H1 (cell line): ENCODE measurements around the gene HTR3C. TPM values are rescaled to one million over a fixed set of nuclear protein-coding genes. Genes with fewer than 3 reads are reported as not detected.

ENCODE experiments used
- CTCF ChIA-PET: fragments of 300-600 bp; sonication (Branson Sonifier 250); formaldehyde crosslinking; loops from one replicate; lab custom pipeline; 2021; ENCODE audit not compliant: partially characterized antibody; lab: Charles Lee
- POLR2A ChIA-PET: fragments of 300-600 bp; sonication (Branson Sonifier 250); formaldehyde crosslinking; loops from one replicate; lab custom pipeline; 2021; ENCODE audit warnings: inconsistent platforms; ENCODE audit not compliant: partially characterized antibody; lab: Charles Lee
- DNase-seq, 2 experiments: peaks; one replicate each; pipeline versions ENCODE4 v3.0.0 to v3.0.0-alpha.2; 2010 to 2022; ENCODE audit warnings: low spot score in 2 of 2, low read depth in 1 of 2, mixed read lengths in 1 of 2
- FAIRE-seq: peaks from 2 replicates; lab custom pipeline; 2011; peaks lifted over from hg19 to GRCh38; lab: Jason Lieb, UNC
- H2AFZ ChIP-seq: 2 replicates; pipeline ENCODE4 v1.8.1; 2012; ENCODE audit warnings: low read length, inconsistent platforms
- H2AK5ac ChIP-seq: 2 replicates; pipeline ENCODE4 v1.6.1; 2013; ENCODE audit warnings: low read depth, low read length
- H2BK120ac ChIP-seq: replicated peaks from 2 replicates; pipeline ENCODE3; 2013; ENCODE audit warnings: low read depth, low read length, inconsistent platforms
- H2BK12ac ChIP-seq: 2 replicates; pipeline ENCODE4 v1.6.1; 2013; ENCODE audit warnings: low read depth, low read length
- H2BK15ac ChIP-seq: 2 replicates; pipeline ENCODE4 v1.6.1; 2013; ENCODE audit warnings: low read length
- H2BK20ac ChIP-seq: 2 replicates; pipeline ENCODE4 v1.6.1; 2013; ENCODE audit warnings: low read length
- H2BK5ac ChIP-seq: 2 replicates; pipeline ENCODE4 v1.6.1; 2013; ENCODE audit warnings: low read depth, low read length
- H3K14ac ChIP-seq: 2 replicates; pipeline ENCODE4 v1.6.1; 2013; ENCODE audit warnings: inconsistent platforms; ENCODE audit not compliant: insufficient read length
- H3K18ac ChIP-seq: 2 replicates; pipeline ENCODE4 v1.6.1; 2013; ENCODE audit warnings: low read length; ENCODE audit errors: extremely low read depth
- H3K23ac ChIP-seq: 2 replicates; pipeline ENCODE4 v1.6.1; 2013; ENCODE audit warnings: inconsistent platforms; ENCODE audit not compliant: insufficient read length
- H3K23me2 ChIP-seq: 2 replicates; pipeline ENCODE4 v1.6.1; 2013; ENCODE audit warnings: low read depth, low read length
- H3K27ac ChIP-seq: 2 replicates; pipeline ENCODE4 v1.6.1; 2011; ENCODE audit warnings: low read depth, low read length, inconsistent platforms
- H3K27me3 ChIP-seq, 4 experiments: replicated peaks in 1 of 4; 1 replicate in 1 of 4; 2 replicates in 3 of 4; pipeline versions ENCODE4 v1.6.1 to v1.8.1; 2011 to 2013; ENCODE audit warnings: low read length in 3 of 4, mild to moderate bottlenecking in 3 of 4, inconsistent platforms in 2 of 4, mixed read lengths in 2 of 4, moderate library complexity in 1 of 4; ENCODE audit not compliant: control insufficient read depth in 3 of 4, insufficient read depth in 3 of 4; ENCODE audit errors: extremely low read depth in 1 of 4
- H3K36me3 ChIP-seq, 4 experiments: 2 replicates each; pipeline versions ENCODE4 v1.6.1 to v1.8.1; 2011 to 2013; ENCODE audit warnings: mild to moderate bottlenecking in 4 of 4, low read length in 3 of 4, moderate library complexity in 2 of 4, control low read depth in 1 of 4, inconsistent platforms in 1 of 4; ENCODE audit not compliant: insufficient read depth in 4 of 4, control insufficient read depth in 2 of 4
- H3K4ac ChIP-seq: replicated peaks from 2 replicates; pipeline ENCODE3; 2013; ENCODE audit warnings: low read length, low read depth, mixed read lengths, inconsistent platforms; ENCODE audit not compliant: insufficient read length
- H3K4me1 ChIP-seq, 4 experiments: replicated peaks in 1 of 4; 1 replicate in 1 of 4; 2 replicates in 3 of 4; pipeline versions ENCODE4 v1.6.1 to v1.8.1; 2011 to 2013; ENCODE audit warnings: low read length in 3 of 4, inconsistent platforms in 2 of 4, mixed read lengths in 1 of 4; ENCODE audit not compliant: insufficient read depth in 4 of 4, control insufficient read depth in 3 of 4
- H3K4me2 ChIP-seq, 2 experiments: 2 replicates each; pipeline versions ENCODE4 v1.6.1 to v1.8.1; 2011 to 2013; ENCODE audit warnings: low read depth in 2 of 2, low read length in 2 of 2, control low read depth in 1 of 2, inconsistent platforms in 1 of 2, mild to moderate bottlenecking in 1 of 2; ENCODE audit not compliant: insufficient read depth in 1 of 2
- H3K4me3 ChIP-seq, 4 experiments: fragments of 200-600, 300-600 bp in 1 of 4; sonication (generic), shearing (Covaris generic), sonication (Bioruptor Twin) in 1 of 4; 2 replicates each; pipeline versions ENCODE4 v1.5.1 to v1.8.1; 2011 to 2016; ENCODE audit warnings: low read length in 4 of 4, low read depth in 3 of 4, control low read depth in 2 of 4, inconsistent platforms in 2 of 4, mild to moderate bottlenecking in 2 of 4, mixed read lengths in 1 of 4, moderate library complexity in 1 of 4; ENCODE audit not compliant: insufficient read depth in 2 of 4; ENCODE audit errors: extremely low read depth in 1 of 4
- H3K56ac ChIP-seq: replicated peaks from 2 replicates; pipeline ENCODE3; 2013; ENCODE audit warnings: low read depth, mild to moderate bottlenecking, mixed read lengths, low read length, inconsistent platforms; ENCODE audit not compliant: insufficient read length
- H3K79me1 ChIP-seq: 2 replicates; pipeline ENCODE4 v1.6.1; 2013; ENCODE audit warnings: low read depth, low read length, control low read depth
- H3K79me2 ChIP-seq, 2 experiments: 2 replicates each; pipeline versions ENCODE4 v1.6.1 to v1.8.1; 2012 to 2013; ENCODE audit warnings: low read length in 2 of 2, mild to moderate bottlenecking in 2 of 2, inconsistent platforms in 1 of 2; ENCODE audit not compliant: insufficient read depth in 2 of 2, control insufficient read depth in 1 of 2
- H3K9ac ChIP-seq, 4 experiments: replicated peaks in 1 of 4; 1 replicate in 1 of 4; 2 replicates in 3 of 4; pipeline versions ENCODE4 v1.6.1 to v1.8.1; 2011 to 2013; ENCODE audit warnings: low read depth in 3 of 4, low read length in 3 of 4, control low read depth in 2 of 4, mild to moderate bottlenecking in 2 of 4, moderate library complexity in 2 of 4, inconsistent platforms in 1 of 4; ENCODE audit errors: extremely low read depth in 1 of 4
- H3K9me3 ChIP-seq, 2 experiments: 2 replicates each; pipeline versions ENCODE4 v1.6.1 to v1.8.1; 2012 to 2013; ENCODE audit warnings: mild to moderate bottlenecking in 2 of 2, moderate library complexity in 2 of 2, control low read depth in 1 of 2, inconsistent platforms in 1 of 2, low read depth in 1 of 2, low read length in 1 of 2, mixed read lengths in 1 of 2; ENCODE audit not compliant: insufficient read depth in 2 of 2
- H4K20me1 ChIP-seq, 2 experiments: replicated peaks in 1 of 2; 2 replicates each; pipeline versions ENCODE3 to v1.8.1; 2011 to 2013; ENCODE audit warnings: inconsistent platforms in 2 of 2, low read length in 2 of 2, mild to moderate bottlenecking in 1 of 2; ENCODE audit not compliant: insufficient read depth in 2 of 2, control insufficient read depth in 1 of 2
- H4K5ac ChIP-seq: 2 replicates; pipeline ENCODE4 v1.6.1; 2013; ENCODE audit warnings: low read length, low read depth, mixed read lengths, inconsistent platforms; ENCODE audit not compliant: insufficient read length
- H4K8ac ChIP-seq: 2 replicates; pipeline ENCODE4 v1.8.0; 2013; ENCODE audit warnings: mild to moderate bottlenecking, moderate library complexity, low read length, inconsistent platforms; ENCODE audit not compliant: insufficient read depth; ENCODE audit errors: extremely low read depth
- H4K91ac ChIP-seq: replicated peaks from 2 replicates; pipeline ENCODE3; 2013; ENCODE audit warnings: low read length, mixed read lengths, inconsistent platforms; ENCODE audit not compliant: insufficient read length
- SP2 ChIP-seq: IDR thresholded peaks from 2 replicates; pipeline ENCODE4 v1.6.1; 2012; ENCODE audit warnings: mild to moderate bottlenecking, low read length, inconsistent platforms
- TAF1 ChIP-seq: IDR thresholded peaks from 2 replicates; pipeline ENCODE4 v1.6.1; 2011; ENCODE audit warnings: mild to moderate bottlenecking, low read depth, low read length
- WGBS, 2 experiments: shearing (Covaris generic) in 1 of 2; methylation state at CpG; one replicate each; pipeline versions ENCODE4 v1.1.6 to v1.1.7; 2013 to 2015; ENCODE audit warnings: low lambda C conversion rate in 2 of 2, mixed read lengths in 2 of 2, inconsistent platforms in 1 of 2, low coverage in 1 of 2, missing lambda C conversion rate in 1 of 2; ENCODE audit not compliant: insufficient replicate concordance in 2 of 2, insufficient coverage in 1 of 2, insufficient read length in 1 of 2; ENCODE audit errors: extremely low coverage in 1 of 2, missing lambda C conversion rate in 1 of 2; 5-methylcytosine and 5-hydroxymethylcytosine counted together
- long read RNA-seq, 2 experiments: library from RNA in 1 of 2; library from capped mRNA in 1 of 2; stranded (forward); transcript quantifications; one replicate each; pipeline ENCODE4 v2.0.0, GENCODE V29; 2021; ENCODE audit warnings: inconsistent platforms in 1 of 2
- polyA minus RNA-seq, 3 experiments: library from RNA; depleted of rRNA, polyadenylated mRNA; stranded (reverse); fragments of >200 nt; gene quantifications; 1 replicate in 2 of 3; 2 replicates in 1 of 3; pipeline ENCODE4 v1.2.3, GENCODE V29; 2011
- polyA plus RNA-seq, 7 experiments: library from polyadenylated mRNA; depleted of rRNA in 3 of 7; stranded (reverse) in 5 of 7; unstranded in 2 of 7; fragments of >200 nt in 5 of 7; fragments of 200-250 nt in 2 of 7; gene quantifications; 1 replicate in 5 of 7; 2 replicates in 1 of 7; 4 replicates in 1 of 7; pipeline versions ENCODE4 v1.2.1 to v1.2.3, GENCODE V29; 2011 to 2013; ENCODE audit warnings: missing spikeins in 2 of 7, mixed read lengths in 2 of 7
- total RNA-seq: library from RNA; stranded (reverse); fragmentation: NEBNext Ultra II Directional; extraction: Animal tissue kit (Norgen Biotek cat#: 25700); gene quantifications from 2 replicates; pipeline ENCODE4 v1.2.1, GENCODE V29; 2021

HTR3C gene
- total RNA-seq, result not detected in 2 replicates
- polyA plus RNA-seq (2011; rRNA removed), result 0.03 and 0.05 TPM in 2 replicates
- polyA plus RNA-seq (2011; cell fraction: cytosol; rRNA removed), result 0.06 TPM
- not detected for polyA plus RNA-seq (2011; cell fraction: nucleus; rRNA removed)
- polyA plus RNA-seq (2012, experiment 1 of 2), result not detected in 4 replicates
- not detected for polyA plus RNA-seq (2012, experiment 2 of 2)
- not detected for polyA plus RNA-seq (2013, experiment 1 of 2)
- polyA plus RNA-seq (2013, experiment 2 of 2), result not detected
- polyA minus RNA-seq (2011; rRNA and poly(A)+ RNA removed), result not detected in 2 replicates
- not detected for polyA minus RNA-seq (2011; cell fraction: cytosol; rRNA and poly(A)+ RNA removed)
- not detected for polyA minus RNA-seq (2011; cell fraction: nucleus; rRNA and poly(A)+ RNA removed)
- long read RNA-seq, experiment 1, result 0 reads
- long read RNA-seq, experiment 2, result 0 reads

GRCh38 chr3:184052767-184053166 lies at the start of gene HTR3C:
HTR3C (plus strand) TSS chr3:184053047; CDS start chr3:184053081, 34 bp downstream.
- no peaks in the 10 kb centered on the region for H3K23me2 ChIP-seq
- WGBS, 2 experiments, result 81% methylated on average over 4 of the region's 4 CpGs; no CpG with 5 or more reads in 1 of the 2 experiments
- H3K4me3 ChIP-seq, result no peak within 1 kb of the TSS
- H2BK12ac ChIP-seq, result no peak within 1 kb of the TSS
- H3K9ac ChIP-seq, result no peak within 1 kb of the TSS
- no peaks in the 10 kb centered on the region for H3K36me3 ChIP-seq
- no peak within 1 kb of the TSS for H3K18ac ChIP-seq
- H4K20me1 ChIP-seq, result no peaks in the 10 kb centered on the region
- no peak within 1 kb of the TSS for H2AK5ac ChIP-seq
- no peak within 1 kb of the TSS for H3K23ac ChIP-seq
- H2AFZ ChIP-seq, result no peak within 1 kb of the TSS
- no peak within 1 kb of the TSS for H2BK120ac ChIP-seq
- no peak within 1 kb of the TSS for H3K4ac ChIP-seq
- H3K9me3 ChIP-seq, result no peaks in the 10 kb centered on the region
- H4K91ac ChIP-seq, result no peak within 1 kb of the TSS
- H3K4me2 ChIP-seq, result no peak within 1 kb of the TSS
- H4K8ac ChIP-seq, result no peak within 1 kb of the TSS
- DNase-seq (no peak), FAIRE-seq (no peak)
- POLR2A ChIA-PET, result no interaction called here
- no peaks in the 10 kb centered on the region for H3K79me1 ChIP-seq
- H3K27ac ChIP-seq, result no peak within 1 kb of the TSS
- no peaks in the 10 kb centered on the region for H3K27me3 ChIP-seq
- H3K14ac ChIP-seq, result no peak within 1 kb of the TSS
- CTCF ChIA-PET, result interaction anchor here (0.5 to 1.3 kb wide), 2 partner anchors 10 to 253 kb away, joined by 3 to 4 read pairs; no protein-coding TSS in a partner anchor
- no peak within 1 kb of the TSS for H2BK5ac ChIP-seq
- no peak within 1 kb of the TSS for H3K56ac ChIP-seq
- no peak within 1 kb of the TSS for H4K5ac ChIP-seq
- no peak within 1 kb of the TSS for H2BK15ac ChIP-seq
- H2BK20ac ChIP-seq, result no peak within 1 kb of the TSS
- no peaks in the 10 kb centered on the region for H3K79me2 ChIP-seq
- no peaks in the 10 kb centered on the region for H3K4me1 ChIP-seq
- TF ChIP-seq TAF1, result no peak
- no peak for TF ChIP-seq SP2
